ENCODE results near the gene C17orf75.
"Not testable (repeated sequence)": the region's sequence is repeated elsewhere in the genome, so short reads cannot be mapped to it uniquely, and the experiment has no call there.

The C17orf75 gene, protein sequence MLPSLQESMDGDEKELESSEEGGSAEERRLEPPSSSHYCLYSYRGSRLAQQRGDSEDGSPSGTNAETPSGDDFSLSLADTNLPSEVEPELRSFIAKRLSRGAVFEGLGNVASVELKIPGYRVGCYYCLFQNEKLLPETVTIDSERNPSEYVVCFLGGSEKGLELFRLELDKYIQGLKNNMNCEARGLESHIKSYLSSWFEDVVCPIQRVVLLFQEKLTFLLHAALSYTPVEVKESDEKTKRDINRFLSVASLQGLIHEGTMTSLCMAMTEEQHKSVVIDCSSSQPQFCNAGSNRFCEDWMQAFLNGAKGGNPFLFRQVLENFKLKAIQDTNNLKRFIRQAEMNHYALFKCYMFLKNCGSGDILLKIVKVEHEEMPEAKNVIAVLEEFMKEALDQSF

DNA sequence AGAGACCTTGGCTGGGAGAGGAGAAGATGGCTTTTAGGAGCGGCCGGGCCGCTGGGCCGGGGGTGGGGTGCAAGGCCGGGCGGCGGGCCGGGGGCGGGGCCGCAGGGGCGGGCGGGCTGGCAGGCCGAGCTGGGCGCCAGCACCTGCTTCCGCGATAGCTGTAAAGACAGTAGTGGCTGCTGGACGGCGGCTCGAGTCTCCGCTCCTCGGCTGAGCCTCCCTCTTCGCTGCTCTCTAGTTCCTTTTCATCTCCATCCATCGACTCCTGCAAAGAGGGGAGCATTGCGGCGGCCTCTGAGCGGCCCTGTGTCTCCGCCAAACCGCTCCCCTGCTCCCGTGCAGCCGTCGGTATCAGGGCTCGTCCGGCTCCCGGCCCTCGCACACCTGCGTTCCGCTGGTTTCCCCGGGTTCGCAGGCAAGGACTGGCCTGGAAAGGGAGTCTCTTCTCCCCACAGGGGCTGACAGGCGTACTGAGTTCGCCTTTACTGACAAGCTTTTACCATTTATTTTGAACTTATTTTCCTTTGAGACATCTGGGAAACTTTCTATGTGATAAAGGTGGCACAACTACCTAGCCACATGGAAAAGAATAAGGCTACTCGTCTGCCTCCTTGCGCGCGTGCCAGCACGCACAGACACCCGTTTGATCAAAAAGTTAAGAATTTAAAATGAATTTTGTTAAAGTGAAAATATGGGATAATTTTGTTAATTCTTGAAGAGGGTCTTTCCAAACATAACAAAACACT lies at the start of gene C17orf75:
TSS of gene C17orf75 (minus strand) at position 317 of the 746 bp plus-strand sequence. CDS start at position 283, 34 bp downstream.
- peak; percentile 89 for DNase-seq (ENCODE audit: low spot score)

DNA sequence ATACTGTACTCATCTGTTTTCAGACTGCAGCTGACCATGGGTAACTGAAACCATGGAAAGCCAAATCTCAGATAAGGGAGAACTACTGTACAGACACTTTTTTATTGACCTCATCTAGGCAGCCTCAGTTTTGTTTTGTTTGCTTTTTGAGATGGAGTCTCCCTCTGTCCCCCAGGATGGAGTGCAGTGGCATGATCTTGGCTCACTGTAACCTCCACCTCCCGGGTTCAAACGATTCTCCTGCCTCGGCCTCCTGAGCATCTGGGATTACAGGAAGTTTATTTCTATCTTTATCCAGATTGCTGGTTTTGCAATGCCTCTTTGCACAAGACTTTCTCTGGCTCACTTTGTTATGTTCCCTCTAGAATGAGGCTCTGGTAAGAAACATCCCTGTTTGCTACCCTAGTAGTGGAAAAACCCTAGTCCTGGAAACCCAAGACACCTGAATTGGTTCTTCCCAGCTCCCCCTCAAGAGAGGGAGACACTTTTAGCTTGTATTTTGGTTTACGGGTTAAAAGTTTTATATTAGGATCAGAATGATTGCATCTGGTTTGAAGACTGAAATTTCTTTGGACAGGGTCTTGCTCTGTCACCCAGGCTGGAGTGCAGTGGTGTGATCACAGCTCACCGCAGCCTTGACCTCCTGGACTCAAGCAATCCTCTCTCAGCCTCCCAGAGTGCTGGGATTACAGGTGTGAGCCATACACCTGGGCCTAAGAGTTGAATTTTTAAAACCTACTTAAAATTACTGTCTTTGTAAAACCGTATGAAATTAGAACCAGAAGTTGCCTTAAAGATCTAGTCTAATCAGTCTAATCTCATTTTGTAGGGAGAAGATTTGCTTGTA lies 46.9 kb upstream of the C17orf75 start:
- DNase-seq (ENCODE audit: low spot score), result no peak

DNA sequence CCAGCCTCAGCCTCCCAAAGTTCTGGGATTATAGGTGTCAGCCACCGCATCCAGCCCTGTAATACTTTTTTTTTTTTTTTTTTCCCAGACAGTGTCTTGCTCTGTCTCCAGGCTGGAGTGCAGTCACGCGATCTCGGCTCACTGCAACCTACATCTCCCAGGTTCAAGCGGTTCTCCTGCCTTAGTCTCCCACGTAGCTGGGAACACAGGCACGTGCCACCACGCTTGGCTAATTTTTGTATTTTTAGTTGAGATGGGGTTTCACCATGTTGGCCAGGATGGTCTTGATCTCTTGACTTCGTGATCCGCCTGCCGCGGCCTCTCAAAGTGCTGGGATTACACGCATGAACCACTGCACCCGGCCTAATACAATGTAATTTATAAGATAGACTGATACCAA lies 46.2 kb upstream of the C17orf75 start:
- not testable (repeated sequence) for DNase-seq (ENCODE audit: low spot score)

- no peak for DNase-seq (ENCODE audit: low spot score)
These were observed 44.9 kb upstream of the C17orf75 start for GRCh38 chr17:32386844-32387243.

GRCh38 chr17:32385971-32386370 lies 44.0 kb upstream of the C17orf75 start:
- no peak for DNase-seq (ENCODE audit: low spot score)

DNA sequence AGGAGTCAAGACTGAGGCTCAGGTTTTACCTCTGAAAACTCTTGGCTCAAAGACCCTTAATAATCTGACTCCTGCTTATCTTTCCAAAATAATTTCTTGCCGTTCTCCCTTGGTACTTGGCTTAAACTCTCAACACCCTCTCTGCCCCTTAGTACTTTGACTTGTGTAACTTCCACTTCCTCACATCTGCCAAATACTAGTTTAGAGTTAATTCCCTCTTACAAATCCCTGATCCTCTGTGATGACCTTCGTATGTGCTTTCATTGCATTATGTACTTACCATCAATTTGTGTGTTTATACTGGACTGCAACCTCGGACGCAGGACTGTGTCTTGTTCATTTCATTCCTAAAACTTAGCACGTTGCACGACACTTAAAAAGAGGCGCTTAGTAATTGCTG lies 43.1 kb upstream of the C17orf75 start:
- DNase-seq (ENCODE audit: low spot score), result no peak

DNA sequence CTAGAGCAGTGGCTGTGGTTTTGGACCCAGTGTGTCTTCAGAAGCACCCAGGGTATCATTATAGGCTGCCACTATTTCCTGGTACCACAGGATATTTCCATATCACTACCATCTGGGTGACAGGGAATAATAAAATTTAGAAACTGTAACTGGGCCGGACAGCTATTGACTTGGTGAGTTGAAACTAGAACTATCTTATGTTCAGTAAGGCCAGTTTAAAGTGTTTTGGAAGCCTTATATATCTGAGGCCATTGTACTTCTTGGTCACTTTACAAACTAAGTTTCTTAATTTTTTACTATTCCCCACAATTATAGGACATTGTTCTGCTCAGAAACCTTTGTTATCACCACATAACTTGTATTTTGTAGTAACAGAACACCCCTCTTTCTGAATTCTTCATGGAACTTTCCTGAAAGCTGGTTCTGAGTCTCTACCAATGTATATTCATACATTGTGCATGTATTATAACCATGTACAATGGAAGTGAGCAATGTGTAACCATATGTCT lies 42.0 kb upstream of the C17orf75 start:
- DNase-seq (ENCODE audit: low spot score), result no peak

GRCh38 chr17:32382526-32383223 lies 40.7 kb upstream of the C17orf75 start:
- no peak for DNase-seq (ENCODE audit: low spot score)

GRCh38 chr17:32370426-32370825 lies 28.5 kb upstream of the C17orf75 start:
- no peak for DNase-seq (ENCODE audit: low spot score)

GRCh38 chr17:32361270-32361669 lies 19.3 kb upstream of the C17orf75 start:
- no peak for DNase-seq (ENCODE audit: low spot score)

GRCh38 chr17:32357615-32358014 lies 15.6 kb upstream of the C17orf75 start:
- no peak for DNase-seq (ENCODE audit: low spot score)

GRCh38 chr17:32356750-32357149 lies 14.8 kb upstream of the C17orf75 start:
- DNase-seq (ENCODE audit: low spot score), result no peak

- no peak for DNase-seq (ENCODE audit: low spot score)
These were observed 14.4 kb upstream of the C17orf75 start for GRCh38 chr17:32356378-32356743.

DNA sequence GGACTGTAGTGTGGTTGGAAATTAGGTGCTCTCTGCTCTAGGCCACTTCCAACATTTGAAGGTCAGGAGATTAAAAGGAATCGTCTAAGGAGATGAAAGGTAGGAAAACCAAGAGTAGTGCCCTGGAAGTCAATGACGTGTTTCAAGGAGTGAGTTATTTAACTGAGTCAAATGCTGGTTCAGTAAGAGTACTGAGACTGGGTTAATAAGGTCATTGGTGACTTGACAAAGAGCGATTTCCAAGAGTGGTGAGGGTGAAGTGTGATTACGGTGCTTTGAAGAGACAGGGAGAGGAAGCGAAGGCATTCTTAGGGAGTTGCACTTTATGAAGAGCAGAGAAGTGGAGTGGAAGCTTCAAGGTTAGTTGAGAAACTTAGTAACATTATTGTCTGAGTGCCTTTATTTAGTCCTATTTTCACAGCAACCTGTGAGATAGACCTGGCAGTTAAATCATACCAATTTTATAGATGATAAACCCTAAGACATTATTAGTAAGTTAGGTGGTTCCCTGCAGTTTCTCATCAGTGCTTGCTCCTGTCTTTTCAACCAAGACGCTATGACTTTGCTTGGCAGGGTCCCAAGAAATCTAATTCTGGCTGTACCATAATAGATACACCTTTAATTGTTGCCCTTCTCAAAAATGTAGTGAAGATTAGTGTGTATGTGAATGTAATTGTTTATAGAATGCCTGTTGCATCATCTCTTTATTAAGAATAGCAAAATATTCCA lies 13.8 kb upstream of the C17orf75 start:
- no peak for DNase-seq (ENCODE audit: low spot score)

DNA sequence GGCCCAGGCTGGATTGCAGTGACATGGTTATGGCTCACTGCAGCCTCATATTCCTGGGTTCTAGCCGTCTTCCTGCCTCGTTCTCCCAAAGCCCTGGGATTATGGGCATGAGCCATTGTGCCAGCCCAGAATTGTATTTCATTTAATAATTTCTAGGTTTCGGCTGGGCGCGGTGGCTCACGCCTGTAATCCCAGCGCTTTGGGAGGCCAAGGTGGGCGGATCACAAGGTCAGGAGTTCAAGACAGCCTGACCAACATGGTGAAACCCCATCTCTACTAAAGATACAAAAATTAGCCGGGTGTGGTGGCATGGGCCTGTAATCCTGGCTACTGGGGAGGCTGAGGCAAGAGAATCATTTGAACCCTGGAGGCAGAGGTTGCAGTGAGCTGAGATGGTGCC lies 10.8 kb upstream of the C17orf75 start:
- not testable (repeated sequence) for DNase-seq (ENCODE audit: low spot score)

GRCh38 chr17:32350666-32351418 lies 8.9 kb upstream of the C17orf75 start:
- peak; percentile 66 for DNase-seq (ENCODE audit: low spot score)

DNA sequence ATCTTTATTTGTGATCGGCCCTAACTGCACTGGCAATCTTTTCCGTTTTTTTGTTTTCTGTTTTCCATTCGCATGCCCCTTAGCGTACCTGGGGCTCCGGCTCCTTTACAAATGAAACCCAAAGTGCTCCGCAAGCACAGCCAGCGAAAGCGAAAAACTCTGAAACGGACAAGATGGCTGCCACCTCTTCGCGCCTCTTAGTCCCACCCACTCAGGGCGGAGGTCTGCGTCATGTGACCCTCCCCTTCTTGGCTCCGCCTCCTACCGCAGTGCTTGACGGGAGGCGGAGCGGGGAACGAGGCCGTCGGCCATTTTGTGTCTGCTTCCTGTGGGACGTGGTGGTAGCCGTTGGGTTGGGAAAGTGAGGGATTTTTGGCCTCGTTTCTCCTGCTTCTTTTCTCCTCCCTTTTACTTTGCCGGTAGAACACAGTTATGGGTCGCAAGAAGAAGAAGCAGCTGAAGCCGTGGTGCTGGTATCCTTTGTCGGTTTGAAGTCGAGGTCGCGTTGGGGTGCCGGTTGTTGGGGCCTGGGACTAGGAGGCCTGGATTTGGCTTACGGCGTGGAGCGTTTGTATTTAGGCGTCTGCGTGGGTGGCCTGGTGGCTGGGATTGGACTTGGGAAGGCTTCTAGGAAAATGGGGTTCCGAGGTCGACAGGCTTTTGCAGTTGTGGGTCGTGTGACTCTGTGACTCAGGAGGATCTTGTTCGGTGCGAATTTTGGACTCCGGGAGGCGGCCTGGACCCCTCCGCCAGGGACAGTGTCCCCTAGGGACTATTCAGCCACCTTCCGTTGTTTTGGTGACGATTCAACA lies 8.1 kb upstream of the C17orf75 start, which contains the start of gene ZNF207:
TSS of gene ZNF207 (plus strand) at position 304 of the 812 bp plus-strand sequence. CDS start at position 433, 129 bp downstream.
- peak; percentile 96 for DNase-seq (ENCODE audit: low spot score)

GRCh38 chr17:32349503-32349853 lies 7.5 kb upstream of the C17orf75 start:
- DNase-seq (ENCODE audit: low spot score), result peak; percentile 14

DNA sequence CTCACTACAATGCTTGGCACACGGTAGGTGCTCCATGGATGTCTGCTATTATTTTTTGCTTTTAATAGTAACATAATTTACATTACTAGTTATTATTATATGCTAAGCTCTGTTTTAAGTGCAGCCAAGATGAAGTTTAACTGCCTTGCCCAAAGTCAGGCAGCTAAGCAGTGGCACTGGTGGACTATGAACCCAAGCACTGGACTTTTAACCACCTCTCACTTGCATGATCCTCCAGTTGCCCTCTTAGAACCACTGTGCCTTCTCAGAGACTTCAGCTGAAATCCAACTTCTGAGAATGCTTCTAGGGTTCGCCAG lies 6.5 kb upstream of the C17orf75 start:
- no peak for DNase-seq (ENCODE audit: low spot score)
